Mucosa of descending colon (tissue), 3 donors: Measurements from ENCODE around the gene GALNT13. TPM values are rescaled to one million over a fixed set of nuclear protein-coding genes. Genes with fewer than 3 reads are reported as not detected.

ENCODE experiments used
- ATAC-seq: fragments of 200-7000 bp; cut with Tn5 transposase; one replicate; pipeline ENCODE4 v1.9.1; 2020; ENCODE audit warnings: mild to moderate bottlenecking, moderate library complexity
- DNase-seq, 3 donors: peaks; one replicate each; pipeline ENCODE4 v3.0.0-alpha.2; 2020
- H3K36me3 ChIP-seq: fragments of 200-600 bp; one replicate; pipeline ENCODE4 v1.8.0; 2021; ENCODE audit warnings: low read depth, mild to moderate bottlenecking
- H3K4me1 ChIP-seq: fragments of 200-600 bp; one replicate; pipeline ENCODE4 v1.8.0; 2021; ENCODE audit warnings: low read depth, mild to moderate bottlenecking
- H3K4me3 ChIP-seq: fragments of 200-600 bp; one replicate; pipeline ENCODE4 v1.8.0; 2021; ENCODE audit warnings: mild to moderate bottlenecking
- H3K9me3 ChIP-seq: fragments of 200-600 bp; one replicate; pipeline ENCODE4 v1.8.0; 2021; ENCODE audit warnings: mild to moderate bottlenecking
- intact Hi-C, 2 donors: fragments of 100-400 bp; cut with DNase I in 1 of 2; cut with micrococcal nuclease in 1 of 2; formaldehyde crosslinking; loops; one replicate each; pipeline versions ENCODE4 v1.11.0 to v1.11.1; 2022; cut with DNase I, micrococcal nuclease
- total RNA-seq, 3 donors: library from RNA; stranded (reverse); fragmentation: NEBNext Ultra II Directional in 2 of 3; extraction: Animal tissue kit (Norgen Biotek cat#: 25700) in 2 of 3; gene quantifications; one replicate each; pipeline versions ENCODE4 v1.2.1 to v1.2.4, GENCODE V29; 2021 to 2023
- TF ChIP-seq, protein P1 (sequence below): fragments of 200-600 bp; IDR thresholded peaks from one replicate; pipeline ENCODE4 v1.8.0; 2022; ENCODE audit warnings: antibody characterized with exemption, mild to moderate bottlenecking
- donor health status: DM: no; HTN: no; CAD: no; lungs with moderate emphysema.
- donor health status: DM: no; HTN: no; CAD: no.
- donor health status: DM: no; HTN: yes; CAD: no.

Gene GALNT13
- total RNA-seq, 3 donors from 2014 or later, result 0.23 to 1.5 (median 1.0) TPM

- intact Hi-C loops, result no loop called here
- no peaks in the 10 kb centered on the region for H3K36me3 ChIP-seq
- H3K4me3 ChIP-seq, result no peak overlapping the region
Observed at GRCh38 chr2:153971250-153971649, 99.5 kb downstream of the GALNT13 start.

DNA sequence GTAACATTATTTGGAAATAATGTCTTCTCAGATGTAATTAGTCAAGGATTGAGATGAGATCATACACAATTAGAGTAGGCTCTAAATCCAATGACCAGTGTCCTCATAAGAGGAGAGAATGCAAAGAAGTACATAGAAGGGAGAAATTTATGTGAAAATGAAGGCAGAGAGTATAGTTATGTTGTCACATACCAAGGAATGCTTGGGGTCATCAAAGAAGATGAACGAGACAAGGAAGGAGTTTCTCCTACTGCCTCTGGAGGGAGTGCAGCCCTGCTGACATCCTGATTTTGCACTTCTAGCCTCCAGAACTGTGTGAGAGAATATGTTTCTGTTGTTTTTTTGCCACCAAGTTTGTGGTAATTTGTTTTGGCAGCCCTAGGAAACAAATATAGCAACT is 100.1 kb downstream of the GALNT13 start:
- H3K9me3 ChIP-seq, result no peaks in the 10 kb centered on the region
- TF ChIP-seq, protein P1, sequence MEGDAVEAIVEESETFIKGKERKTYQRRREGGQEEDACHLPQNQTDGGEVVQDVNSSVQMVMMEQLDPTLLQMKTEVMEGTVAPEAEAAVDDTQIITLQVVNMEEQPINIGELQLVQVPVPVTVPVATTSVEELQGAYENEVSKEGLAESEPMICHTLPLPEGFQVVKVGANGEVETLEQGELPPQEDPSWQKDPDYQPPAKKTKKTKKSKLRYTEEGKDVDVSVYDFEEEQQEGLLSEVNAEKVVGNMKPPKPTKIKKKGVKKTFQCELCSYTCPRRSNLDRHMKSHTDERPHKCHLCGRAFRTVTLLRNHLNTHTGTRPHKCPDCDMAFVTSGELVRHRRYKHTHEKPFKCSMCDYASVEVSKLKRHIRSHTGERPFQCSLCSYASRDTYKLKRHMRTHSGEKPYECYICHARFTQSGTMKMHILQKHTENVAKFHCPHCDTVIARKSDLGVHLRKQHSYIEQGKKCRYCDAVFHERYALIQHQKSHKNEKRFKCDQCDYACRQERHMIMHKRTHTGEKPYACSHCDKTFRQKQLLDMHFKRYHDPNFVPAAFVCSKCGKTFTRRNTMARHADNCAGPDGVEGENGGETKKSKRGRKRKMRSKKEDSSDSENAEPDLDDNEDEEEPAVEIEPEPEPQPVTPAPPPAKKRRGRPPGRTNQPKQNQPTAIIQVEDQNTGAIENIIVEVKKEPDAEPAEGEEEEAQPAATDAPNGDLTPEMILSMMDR, result no peak
- ATAC-seq, result no peak
- H3K4me1 ChIP-seq, result no peaks in the 10 kb centered on the region
- intact Hi-C loops, result no loop called here
- H3K36me3 ChIP-seq, result no peaks in the 10 kb centered on the region
- no peak overlapping the region for H3K4me3 ChIP-seq
- DNase-seq, result no peak

More at GRCh38 chr2:153971250-153971649, 99.5 kb downstream of the GALNT13 start:
- Histone ChIP-seq H3K4me1 (no peaks in the 10 kb centered on the region), H3K9me3 (no peaks in the 10 kb centered on the region)
- TF ChIP-seq, protein P1, result no peak
- DNase-seq (no peak), ATAC-seq (no peak)

DNA sequence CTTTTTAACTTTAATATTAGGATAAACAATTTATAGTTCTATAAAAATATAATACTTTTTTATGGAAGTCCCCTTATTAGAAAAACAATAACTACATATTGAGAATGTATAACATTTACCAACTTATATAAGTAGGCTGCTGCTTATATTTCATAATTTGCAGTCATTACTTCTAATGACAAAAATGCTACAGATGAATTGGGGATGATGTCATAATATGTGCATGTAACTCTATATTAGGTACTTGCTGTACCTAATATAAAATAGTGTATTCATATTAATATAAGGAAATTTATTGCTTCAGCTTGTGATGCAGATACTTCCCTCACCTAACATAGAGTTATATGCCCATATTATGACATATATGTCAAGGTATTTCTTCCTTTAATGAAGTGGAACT is 100.7 kb downstream of the GALNT13 start:
- TF ChIP-seq, protein P1, result no peak
- Histone ChIP-seq H3K4me3 (no peak overlapping the region), H3K9me3 (no peaks in the 10 kb centered on the region), H3K4me1 (no peaks in the 10 kb centered on the region), H3K36me3 (no peaks in the 10 kb centered on the region)
- intact Hi-C loops, result no loop called here
- DNase-seq, result no peak
- no peak for ATAC-seq

DNA sequence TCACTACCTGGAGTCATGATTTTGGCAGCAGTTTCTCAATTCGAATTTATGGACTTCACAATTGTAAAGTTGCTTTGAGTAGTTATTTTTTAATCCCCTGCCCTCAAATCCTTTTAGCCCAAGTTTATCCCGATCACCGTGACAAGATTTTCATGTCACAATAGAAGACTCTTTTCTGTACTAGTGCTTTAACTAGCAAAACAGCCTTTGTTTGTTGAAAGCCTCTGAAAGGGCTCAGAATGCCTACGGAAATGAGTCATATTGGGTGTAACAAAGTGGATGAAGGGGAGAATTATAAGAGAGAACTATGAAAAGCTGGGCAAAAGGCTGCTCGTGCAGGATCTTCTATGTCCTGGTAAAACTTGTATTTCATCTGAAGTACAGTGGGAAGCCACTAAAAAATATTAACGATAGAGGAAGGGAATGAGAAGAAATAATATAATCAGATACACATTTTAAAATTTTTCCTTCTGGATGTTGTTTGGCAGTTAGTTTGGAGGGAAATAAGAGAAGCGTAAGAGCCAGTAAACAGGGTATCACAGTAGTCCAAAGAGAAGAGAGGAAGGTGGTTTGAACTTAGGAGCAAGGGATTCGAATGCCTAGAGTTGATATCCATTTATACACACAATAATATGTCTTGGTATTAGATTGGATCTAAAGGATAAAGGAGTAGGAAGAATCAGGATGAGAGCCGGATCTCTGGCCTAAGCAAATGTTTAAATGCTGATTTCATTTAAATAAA is 114.9 kb downstream of the GALNT13 start:
- H3K4me3 ChIP-seq, result no peak overlapping the region
- no peaks in the 10 kb centered on the region for H3K9me3 ChIP-seq
- no peaks in the 10 kb centered on the region for H3K4me1 ChIP-seq
- no peaks in the 10 kb centered on the region for H3K36me3 ChIP-seq
- no peak for DNase-seq
- no peak for ATAC-seq
- TF ChIP-seq, protein P1, result no peak
- intact Hi-C loops, result no loop called here

GRCh38 chr2:153990771-153991170 is 119.0 kb downstream of the GALNT13 start:
- TF ChIP-seq, protein P1, result no peak
- H3K36me3 ChIP-seq, result no peaks in the 10 kb centered on the region
- H3K4me1 ChIP-seq, result no peaks in the 10 kb centered on the region
- intact Hi-C loops, result no loop called here
- DNase-seq, result no peak
- no peak overlapping the region for H3K4me3 ChIP-seq
- ATAC-seq, result no peak
- H3K9me3 ChIP-seq, result no peaks in the 10 kb centered on the region
